Germinal center (tissue), 1 donor: ENCODE data around the gene WDTC1.
A peak's percentile ranks its signal among the peaks of the same experiment; 100 is the strongest.
"Not testable (repeated sequence)": the region's sequence is repeated elsewhere in the genome, so short reads cannot be mapped to it uniquely, and the experiment has no call there.

ENCODE experiments used
- DNase-seq: peaks from one replicate; pipeline ENCODE4 v3.0.0; 2012; ENCODE audit warnings: mixed read lengths, low spot score

WDTC1 gene

DNA sequence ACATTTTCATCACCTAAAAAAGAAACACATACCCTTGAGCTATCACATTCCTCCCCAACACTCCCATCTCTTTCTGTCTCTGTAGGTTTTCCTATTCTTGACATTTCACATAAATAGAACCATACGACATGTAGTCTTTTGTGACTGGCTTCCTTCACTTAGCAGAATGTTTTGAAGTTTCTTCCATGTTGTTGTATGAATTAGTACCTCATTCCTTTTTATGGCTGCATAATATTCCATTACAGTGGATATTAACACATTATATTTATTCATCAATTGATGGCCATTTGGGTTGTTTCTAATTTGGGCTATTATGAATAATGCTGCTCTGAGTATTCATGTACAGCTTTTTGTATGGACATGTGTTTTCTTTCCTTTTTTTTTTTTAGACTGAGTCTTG lies 11.8 kb downstream of the WDTC1 start:
- no peak for DNase-seq

DNA sequence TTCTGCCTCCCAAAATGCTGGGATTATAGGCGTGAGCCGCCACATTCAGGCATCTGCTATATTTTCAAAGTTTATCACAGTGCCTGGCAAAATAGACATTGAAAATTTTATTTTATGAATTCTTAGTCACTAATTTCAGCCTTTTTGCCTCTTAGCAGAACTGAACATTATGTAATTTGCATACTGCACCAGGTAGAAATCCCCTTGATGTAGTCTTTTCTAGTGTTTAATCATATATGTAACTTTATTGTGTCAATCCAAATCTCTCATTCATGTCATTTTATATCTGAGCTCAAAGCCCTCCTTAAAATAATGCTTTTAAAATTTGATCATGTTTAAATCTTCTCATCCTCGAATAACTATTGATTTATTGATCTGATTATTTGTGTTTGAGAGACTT lies 19.2 kb downstream of the WDTC1 start:
- no peak for DNase-seq

DNA sequence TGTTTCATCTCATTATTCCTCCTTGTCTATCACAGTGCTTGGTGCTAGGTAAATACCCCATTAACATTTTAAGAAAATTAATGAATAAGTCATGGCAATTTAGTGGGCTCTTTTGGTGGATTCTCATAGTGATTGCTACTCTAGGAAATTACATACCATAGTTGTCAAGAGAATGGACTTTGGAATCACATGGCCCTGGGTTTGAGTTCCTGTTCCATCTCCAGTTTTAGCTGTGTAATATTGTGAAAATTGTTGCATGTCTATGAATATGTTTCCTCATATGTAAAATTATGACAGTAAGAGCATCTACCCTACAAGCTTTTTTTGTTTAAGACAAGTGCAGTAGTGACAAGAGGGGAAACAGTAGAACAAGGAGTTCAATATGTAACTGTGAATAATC lies 20.7 kb downstream of the WDTC1 start:
- DNase-seq, result no peak

DNA sequence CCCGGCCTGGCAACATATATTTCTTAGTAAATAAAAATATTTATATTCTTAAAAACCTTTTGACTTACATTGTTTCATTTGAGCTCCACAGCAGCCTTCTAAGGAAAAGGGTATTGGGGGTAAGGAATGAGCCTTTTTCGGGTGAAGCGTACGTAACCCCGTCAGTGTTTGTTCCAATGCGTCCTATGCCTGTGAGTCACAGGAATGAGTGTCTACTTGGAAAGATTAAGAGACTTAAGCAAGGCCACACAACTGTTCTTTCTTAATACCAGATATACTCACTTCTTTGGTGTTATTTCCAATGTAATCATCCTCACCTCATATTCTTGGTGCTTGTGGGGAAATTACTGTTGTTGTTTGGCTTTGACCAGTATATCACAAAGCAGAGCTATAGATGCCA lies 22.7 kb downstream of the WDTC1 start:
- DNase-seq, result no peak

DNA sequence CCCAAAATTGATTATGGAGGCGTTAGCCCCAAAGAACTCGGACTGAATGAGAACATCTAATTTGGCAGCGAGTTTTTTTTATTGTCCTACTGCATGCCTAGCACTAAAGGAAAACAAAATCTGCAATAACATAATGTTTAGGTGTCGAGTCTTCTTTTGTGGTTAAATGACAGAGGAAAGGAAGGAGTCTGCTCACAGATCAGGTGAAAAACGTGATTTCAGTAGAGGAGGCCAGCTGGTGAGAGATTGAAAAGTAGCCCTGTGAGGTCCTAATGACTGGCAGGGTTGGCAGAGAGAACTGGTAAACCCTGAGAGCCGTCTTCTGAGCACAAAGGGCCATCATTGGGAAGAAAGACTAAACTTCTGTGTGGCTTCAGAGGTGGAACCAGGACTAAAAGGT lies 24.2 kb downstream of the WDTC1 start:
- DNase-seq, result no peak

DNA sequence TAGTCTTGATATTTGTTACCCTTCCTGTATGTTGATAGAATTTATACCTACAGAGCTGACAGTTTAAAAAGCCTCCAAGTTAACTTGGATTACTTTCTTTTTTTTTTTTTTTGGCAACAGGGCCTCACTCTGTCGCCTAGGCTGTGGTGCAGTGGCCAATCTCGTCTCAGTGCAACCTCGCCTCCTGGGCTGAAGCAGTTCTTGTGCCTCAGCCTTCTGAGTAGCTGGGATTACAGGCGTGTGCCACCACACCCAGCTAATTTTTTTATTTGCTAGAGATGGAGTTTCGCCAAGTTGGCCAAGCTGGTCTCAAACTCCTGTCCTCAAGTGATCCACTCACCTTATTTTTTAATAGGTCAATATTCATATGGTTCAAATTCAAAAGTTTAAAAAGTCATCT lies 32.7 kb downstream of the WDTC1 start:
- DNase-seq, result no peak

DNA sequence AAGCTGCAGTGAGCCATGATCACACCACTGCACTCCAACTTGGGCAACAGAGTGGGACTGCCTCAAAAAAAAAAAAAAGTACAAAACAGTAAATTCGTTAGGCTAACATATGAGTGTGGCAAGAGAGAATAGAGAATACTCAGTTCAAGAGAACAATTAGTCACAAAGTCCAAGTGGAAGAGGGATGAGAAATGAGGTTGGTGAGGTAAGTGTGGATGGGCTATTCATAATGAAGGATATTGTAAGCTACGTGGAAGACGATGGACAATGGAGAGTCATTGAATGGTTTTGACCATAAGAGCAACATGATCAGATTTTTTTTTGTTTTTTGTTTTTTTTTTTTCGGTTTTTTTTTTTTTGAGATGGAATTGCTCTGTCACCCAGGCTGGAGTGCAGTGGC lies 34.8 kb downstream of the WDTC1 start:
- DNase-seq, result no peak

DNA sequence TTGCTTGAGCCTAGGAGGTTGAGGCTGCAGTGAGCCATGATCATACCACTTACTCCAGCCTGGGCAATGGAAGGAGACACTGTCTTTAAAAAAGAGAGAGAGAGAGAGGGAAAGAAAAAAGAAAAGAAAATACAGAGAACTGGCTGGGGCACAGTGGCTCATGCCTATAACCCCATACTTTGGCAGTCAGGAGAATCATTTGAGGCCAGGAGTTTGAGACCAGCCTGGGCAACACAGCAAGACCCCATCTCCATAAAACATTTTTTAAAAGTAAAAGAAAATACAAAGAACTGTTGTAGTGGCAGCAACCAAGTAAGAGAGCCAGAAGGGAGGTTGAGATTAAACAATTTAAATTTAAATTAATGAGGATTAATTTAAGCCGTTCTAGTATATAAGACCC lies 39.8 kb downstream of the WDTC1 start:
- DNase-seq, result no peak

DNA sequence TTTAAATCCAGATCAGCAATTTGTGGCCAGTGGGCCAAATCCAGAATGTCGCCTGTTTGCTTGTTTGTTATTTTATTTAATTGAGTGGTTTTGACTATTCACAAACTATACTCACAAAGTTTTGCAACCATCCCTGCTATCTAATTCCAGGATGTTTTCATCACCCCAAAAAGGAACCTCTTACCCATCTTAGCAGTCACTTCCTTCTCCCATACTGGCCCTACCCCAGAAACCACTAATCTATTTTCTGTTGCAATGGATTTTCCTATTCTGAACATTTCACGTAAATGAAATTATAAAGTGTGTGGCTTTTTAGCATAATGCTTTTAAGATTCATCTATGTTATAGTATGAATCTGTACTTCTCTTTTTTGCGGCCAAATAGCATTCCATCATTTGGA lies 41.3 kb downstream of the WDTC1 start:
- DNase-seq, result no peak

DNA sequence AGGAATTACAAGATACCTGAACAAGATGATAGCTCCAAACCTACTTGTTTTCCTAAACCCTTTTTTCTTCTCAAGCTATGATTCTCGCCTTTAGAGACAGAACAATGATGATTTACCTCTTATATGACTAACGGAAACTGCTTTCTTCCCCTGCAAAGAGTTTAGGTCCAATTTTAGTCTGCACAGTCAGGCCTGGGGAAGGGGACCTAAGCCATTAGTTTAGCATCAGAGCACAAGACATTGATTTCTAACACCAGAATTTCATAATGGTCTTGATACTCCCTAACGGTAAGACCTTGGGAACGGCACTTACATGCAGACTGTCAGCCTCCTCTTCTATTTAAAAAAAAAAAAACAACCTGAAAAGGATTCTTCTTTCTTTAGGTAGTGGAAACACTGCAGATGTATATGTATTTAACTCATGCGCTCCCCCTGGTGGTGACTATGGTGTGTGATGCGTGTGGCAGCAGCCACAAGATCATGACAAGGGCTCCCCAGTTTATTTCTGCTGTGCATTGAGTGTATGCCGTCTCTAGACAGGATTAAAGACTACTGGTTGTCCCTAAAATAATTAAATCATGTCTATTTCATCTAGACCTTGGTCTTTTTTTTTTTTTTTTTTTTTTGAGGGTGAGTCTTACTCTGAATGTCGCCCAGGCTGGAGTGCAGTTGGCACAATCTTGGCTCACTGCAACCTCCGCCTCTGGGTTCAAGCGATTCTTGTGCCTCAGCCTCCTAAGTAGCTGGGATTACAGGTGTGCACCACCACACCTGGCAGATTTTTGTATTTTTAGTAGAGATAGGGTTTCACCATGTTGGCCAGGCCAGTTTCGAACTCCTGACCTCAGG lies 50.2 kb downstream of the WDTC1 start:
- DNase-seq, result peak; percentile 88

DNA sequence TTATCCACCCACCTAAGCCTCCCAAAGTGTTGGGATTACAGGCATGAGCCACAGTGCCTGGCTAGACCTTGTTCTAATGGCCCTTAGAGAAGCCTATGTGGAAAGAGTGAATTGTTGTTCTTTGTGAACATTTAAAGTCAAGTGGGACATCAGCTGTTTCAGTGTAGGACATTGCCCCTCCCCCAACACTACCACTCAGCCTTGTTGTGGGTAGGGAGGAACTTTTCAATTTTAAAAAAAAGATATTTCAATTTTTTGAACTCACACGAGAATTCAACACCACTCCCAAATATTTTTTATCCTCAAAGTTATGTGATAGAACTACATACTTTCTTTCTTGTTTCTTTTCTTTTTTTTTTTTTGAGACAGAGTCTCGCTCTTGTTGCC lies 50.8 kb downstream of the WDTC1 start:
- no peak for DNase-seq

DNA sequence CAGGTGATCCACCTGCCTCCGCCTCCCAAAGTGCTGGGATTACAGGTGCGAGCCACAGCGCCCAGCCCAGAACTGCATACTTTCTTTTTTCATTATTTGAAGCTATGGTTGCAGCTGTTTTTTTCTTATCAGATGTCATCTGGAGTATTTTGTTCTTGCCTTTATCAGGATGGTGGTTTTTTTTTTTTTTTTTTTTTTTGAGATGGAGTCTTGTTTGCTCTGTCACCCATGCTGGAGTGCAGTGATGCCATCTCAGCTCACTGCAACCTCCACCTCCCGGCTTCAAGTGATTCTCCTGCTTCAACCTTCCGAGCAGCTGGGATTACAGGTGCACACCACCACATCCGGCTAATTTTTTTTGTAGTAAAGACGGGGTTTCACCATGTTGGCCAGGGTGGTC lies 51.4 kb downstream of the WDTC1 start:
- not testable (repeated sequence) for DNase-seq

DNA sequence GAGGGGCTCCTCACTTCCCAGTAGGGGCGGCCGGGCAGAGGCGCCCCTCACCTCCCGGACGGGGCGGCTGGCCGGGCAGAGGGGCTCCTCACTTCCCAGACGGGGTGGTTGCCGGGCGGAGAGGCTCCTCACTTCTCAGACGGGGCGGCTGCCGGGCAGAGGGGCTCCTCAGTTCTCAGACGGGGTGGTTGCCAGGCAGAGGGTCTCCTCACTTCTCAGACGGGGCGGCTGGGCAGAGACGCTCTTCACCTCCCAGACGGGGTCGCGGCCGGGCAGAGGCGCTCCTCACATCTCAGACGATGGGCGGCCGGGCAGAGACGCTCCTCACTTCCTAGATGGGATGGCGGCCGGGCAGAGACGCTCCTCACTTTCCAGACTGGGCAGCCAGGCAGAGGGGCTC lies 54.7 kb downstream of the WDTC1 start:
- not testable (repeated sequence) for DNase-seq

DNA sequence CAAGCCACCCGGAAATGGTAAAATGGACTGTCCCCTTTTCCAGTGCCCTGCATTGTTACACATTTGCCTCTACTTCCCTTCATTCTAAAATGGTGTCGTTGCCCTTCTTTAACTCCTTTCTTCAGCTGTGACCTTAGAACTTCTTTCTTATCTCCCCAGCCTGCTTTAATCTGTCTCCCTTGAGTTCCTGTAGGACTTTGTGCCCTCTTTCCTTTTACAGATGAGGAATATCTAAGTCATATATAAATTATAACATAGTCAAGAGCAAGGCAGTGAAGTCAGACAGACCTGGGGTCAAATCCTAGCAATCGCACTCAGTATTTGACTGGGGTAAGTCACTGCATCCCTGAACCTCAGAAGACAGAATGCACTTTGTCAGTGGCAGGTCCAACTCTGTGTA lies 56.1 kb downstream of the WDTC1 start:
- DNase-seq, result no peak

DNA sequence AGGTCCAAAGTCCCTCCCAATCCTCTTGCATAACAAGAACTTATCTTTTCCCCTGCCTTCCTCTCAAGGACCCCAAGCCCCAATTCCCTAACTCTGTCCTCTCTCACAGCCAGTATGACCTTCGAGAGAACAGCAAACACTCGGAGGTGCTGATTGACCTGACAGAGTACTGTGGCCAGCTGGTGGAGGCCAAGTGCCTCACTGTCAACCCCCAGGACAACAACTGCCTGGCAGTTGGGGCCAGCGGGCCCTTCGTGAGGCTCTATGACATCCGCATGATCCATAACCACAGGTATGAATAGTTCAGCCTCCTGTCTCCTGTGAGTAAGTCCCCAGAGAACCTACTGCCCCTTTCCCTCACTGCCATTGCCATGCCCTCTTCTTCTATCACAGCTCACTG lies 57.7 kb downstream of the WDTC1 start:
- DNase-seq, result no peak

DNA sequence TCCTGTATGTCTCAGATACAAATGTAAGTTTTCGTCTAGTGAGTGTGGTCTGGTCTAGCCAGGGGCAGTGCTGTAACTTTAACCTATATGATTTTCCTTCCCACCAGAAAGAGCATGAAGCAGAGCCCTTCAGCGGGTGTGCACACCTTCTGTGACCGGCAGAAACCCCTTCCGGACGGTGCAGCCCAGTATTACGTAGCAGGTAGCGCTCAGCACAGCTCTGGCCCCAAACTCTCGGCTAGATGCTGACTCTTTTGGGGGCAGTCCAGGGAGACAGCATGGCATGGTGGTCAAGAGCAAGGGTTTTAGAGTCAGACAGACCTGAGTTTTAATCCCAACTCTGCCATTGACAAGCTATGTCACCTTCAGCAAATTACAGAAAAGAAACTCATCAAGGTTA lies 59.5 kb downstream of the WDTC1 start:
- no peak for DNase-seq

DNA sequence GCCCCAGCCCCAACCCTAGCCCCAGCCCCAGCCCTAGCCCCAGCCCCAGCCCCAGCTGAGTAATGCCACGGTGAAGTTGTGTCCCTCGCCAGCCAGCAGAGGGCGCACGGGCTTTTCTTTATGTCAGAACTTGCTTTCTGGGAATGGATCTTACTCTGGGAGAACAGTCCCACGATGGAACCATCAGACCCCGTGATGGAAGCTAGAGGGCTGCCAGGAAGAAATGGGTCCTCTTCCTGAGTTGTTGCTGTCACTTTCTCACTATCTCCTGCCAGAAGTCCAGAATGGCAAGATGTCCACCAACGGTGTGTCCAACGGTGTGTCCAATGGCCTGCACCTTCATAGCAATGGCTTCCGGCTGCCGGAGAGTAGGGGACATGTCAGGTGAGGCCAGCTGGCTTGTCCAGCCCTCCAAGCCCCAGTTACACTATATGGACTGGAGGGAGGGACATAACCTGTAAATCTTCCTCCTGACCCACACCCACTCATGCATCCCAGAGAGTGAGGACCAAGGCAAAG lies 62.4 kb downstream of the WDTC1 start:
- DNase-seq, result peak; percentile 64

DNA sequence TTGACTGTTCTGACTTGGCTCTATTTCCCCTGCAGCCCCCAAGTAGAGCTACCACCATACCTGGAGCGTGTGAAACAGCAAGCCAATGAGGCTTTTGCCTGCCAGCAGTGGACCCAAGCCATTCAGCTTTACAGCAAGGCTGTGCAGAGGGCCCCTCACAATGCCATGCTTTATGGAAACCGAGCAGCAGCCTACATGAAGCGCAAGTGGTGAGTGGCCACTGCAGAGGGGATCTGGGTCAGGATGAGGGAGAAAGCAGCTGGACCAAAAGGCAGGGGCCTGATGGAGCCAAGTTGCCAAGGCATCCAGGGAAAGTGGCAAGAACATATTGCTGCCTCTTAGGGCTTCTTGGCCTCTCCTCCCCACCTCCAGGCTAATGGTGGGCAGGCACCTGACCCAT lies 63.5 kb downstream of the WDTC1 start:
- DNase-seq, result no peak

DNA sequence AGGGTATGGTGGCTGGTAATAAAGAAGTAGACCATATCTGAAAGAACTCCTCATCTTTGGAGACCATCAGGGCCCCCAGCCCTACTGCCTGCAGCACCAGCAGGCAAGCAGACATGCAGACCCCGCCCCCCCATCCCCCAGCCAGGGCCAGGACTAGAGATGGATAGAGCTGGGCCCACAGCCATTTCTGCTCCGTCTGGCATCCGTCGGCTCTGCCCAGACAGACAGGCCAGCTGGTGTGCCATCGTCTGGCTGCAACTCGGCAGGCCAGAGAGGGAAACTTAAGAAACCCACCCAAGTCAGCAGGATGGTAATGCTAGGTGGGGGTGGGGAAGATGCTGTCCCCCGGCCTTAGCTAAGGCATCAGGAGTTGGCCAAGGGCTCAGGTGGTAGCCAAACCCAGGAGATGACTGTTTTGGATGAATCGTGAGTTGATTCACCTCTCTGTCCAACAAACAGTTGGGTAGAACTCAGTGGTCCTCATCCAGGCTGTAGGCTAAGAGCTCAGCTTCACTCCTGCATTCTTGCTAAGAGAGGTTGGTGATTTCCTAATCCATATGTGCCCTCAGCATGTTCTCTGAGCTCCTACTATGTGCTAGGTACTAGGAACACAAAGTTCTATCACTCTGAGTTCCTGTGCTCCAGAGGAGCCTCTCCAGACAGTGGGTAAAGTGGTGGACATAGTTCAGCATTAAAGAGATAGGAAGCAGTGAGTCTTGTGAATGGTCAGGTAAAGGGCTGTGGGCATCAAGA lies 64.4 kb downstream of the WDTC1 start:
- DNase-seq, result no peak

DNA sequence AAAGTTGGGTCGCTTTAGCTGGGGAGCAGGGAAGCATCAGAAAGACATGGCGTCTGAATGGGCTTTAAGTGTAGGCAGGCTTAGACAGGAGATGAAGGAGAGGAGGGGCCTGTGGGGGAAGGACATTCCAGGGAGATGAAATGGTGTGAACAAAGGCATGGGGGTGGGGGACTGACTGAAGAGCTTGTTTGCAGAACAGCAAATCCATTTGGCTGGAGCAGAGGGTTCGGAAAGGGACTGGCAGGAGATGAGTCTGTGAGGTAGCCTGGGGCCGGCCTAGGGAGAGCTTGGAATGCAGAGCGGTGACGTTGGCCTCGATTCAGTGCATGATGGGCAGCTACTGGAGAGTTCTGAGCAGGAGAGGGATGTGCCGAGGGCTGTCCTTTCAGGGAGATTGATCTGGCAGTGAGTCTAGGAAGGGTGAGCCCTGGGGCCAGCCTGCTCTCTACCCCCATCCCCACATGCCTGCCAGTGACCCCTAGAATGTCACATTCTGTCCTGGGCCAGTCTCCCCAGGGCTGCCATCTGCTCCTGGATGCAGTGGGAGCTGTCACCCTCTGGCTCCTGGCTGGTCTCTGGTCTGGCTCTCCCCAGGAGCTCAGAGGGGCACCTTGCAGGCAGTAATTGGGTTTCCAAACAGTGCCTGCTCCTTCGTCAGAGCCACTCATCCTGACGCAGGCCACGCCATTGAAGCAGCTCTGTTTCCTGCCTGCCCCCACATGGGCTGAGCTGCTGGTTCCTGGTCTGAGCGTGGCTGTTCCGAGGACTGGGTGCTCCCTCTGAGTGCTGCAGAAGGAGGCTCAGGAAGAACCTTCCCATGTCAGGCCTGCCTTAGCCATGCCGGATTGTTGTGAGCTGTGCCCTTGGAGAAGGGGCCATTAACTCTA lies 65.2 kb downstream of the WDTC1 start:
- DNase-seq, result no peak

DNA sequence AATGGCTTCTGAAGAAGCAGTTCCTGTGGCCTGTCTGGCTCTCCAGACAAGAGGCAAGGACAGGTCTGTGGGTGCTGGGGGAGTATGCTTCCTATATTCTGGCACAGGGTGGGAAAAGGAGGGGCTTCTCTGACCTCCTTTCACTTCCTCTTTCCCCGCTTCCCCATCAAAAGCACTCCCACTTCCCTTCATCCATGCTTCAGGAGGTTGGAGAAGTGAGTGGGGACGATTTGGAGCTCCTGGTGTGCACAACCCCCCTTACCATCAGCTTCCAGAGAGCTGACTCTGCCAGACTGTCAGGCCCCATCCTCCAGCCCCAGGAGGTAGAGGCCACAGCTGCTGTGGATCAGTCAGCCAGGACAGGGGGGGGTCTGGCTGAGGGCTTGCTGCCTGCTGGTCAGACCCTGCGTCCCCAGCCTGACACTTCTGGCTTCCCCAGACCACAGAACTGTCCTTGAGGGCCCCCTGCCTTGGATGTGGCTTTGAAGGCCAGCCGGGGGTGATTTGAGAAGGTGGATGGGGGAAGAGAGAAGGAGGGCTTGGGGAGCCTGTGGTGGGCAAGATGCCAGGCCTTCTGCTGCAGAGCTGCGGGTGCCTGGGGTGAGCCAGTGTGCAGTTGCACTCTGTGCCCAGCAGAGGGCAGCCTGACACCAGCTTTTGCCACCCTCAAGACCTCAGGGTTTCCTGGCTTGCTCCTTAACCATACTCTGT lies 66.1 kb downstream of the WDTC1 start:
- peak; percentile 84 for DNase-seq

DNA sequence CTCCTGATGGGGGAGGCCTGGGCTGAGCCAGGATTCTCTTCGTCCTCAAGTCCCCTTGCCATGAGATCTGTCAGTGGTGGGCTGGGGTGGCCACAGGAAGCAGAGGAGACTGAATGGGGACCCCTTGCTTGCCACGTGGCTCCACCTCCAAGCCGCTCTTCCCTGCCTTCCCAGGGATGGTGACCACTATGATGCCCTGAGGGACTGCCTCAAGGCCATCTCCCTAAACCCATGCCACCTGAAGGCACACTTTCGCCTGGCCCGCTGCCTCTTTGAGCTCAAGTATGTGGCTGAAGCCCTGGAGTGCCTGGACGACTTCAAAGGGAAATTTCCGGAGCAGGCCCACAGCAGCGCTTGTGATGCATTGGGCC lies 66.6 kb downstream of the WDTC1 start:
- DNase-seq, result no peak
